ENCODE results near the gene SRGAP1. TPM values are rescaled to one million over a fixed set of nuclear protein-coding genes. Genes with fewer than 3 reads are reported as not detected.
"Not testable (repeated sequence)": the region's sequence is repeated elsewhere in the genome, so short reads cannot be mapped to it uniquely, and the experiment has no call there.

SRGAP1 gene
- total RNA-seq, 1 donor, result 25.8 TPM

- no peak overlapping the region for H3K4me3 ChIP-seq (ENCODE audit: low read depth, low read length)
- no peak for DNase-seq (ENCODE audit: low read depth)
- TF ChIP-seq, protein P1, sequence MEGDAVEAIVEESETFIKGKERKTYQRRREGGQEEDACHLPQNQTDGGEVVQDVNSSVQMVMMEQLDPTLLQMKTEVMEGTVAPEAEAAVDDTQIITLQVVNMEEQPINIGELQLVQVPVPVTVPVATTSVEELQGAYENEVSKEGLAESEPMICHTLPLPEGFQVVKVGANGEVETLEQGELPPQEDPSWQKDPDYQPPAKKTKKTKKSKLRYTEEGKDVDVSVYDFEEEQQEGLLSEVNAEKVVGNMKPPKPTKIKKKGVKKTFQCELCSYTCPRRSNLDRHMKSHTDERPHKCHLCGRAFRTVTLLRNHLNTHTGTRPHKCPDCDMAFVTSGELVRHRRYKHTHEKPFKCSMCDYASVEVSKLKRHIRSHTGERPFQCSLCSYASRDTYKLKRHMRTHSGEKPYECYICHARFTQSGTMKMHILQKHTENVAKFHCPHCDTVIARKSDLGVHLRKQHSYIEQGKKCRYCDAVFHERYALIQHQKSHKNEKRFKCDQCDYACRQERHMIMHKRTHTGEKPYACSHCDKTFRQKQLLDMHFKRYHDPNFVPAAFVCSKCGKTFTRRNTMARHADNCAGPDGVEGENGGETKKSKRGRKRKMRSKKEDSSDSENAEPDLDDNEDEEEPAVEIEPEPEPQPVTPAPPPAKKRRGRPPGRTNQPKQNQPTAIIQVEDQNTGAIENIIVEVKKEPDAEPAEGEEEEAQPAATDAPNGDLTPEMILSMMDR (IDR thresholded peaks at IDR 0.05; ENCODE audit: insufficient read depth, low read length), result no peak
Observed at GRCh38 chr12:63836936-63837335, 7.6 kb upstream of the SRGAP1 start.

DNA sequence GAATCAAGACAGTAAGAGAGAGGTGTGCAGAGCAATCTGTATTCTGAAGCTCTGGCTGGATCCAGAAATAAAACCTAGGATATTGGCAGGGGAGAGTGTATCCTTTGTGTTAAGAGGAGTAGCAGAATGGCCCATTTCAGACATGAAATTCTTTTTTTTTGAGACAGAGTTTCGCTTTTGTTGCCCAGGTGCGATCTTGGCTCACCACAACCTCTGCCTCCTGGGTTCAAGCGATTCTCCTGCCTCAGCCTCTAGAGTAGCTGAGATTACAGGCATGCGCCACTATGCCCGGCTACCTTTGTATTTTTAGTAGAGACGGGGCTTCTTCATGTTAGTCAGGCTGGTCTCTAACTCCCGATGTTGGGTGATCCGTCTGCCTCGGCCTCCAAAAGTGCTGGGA is 6.1 kb upstream of the SRGAP1 start:
- H3K4me3 ChIP-seq (ENCODE audit: low read depth, low read length), result no peak overlapping the region
- TF ChIP-seq, protein P1 (IDR thresholded peaks at IDR 0.05; ENCODE audit: insufficient read depth, low read length), result no peak
- no peak for DNase-seq (ENCODE audit: low read depth)

DNA sequence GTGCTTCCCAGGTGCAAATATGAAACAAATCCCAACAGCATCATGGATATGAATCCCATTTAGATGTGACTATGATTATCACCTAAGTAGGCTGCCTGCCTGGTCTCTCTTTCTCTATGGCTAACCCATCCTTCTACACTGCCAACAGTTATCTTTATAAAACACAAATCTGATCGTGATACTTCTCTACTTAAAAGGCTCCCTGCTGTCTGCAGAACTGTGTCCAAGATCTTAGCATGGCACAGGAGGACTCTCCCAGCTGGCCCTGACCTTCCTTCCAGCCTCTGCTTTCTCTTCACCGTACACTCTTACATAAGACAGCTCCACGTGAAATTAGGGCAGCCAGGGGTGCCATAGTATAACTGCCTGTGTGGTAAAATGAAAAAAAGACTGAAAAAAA is 3.5 kb upstream of the SRGAP1 start:
- no peak for DNase-seq (ENCODE audit: low read depth)
- TF ChIP-seq, protein P1 (IDR thresholded peaks at IDR 0.05; ENCODE audit: insufficient read depth, low read length), result no peak
- no peak overlapping the region for H3K4me3 ChIP-seq (ENCODE audit: low read depth, low read length)

GRCh38 chr12:63841571-63841970 is 2.9 kb upstream of the SRGAP1 start:
- TF ChIP-seq, protein P1 (IDR thresholded peaks at IDR 0.05; ENCODE audit: insufficient read depth, low read length), result no peak
- peak; percentile 50 for DNase-seq (ENCODE audit: low read depth)
- H3K4me3 ChIP-seq (ENCODE audit: low read depth, low read length), result no peak overlapping the region

GRCh38 chr12:63842750-63843149 is 1.8 kb upstream of the SRGAP1 start:
- H3K4me3 ChIP-seq (ENCODE audit: low read depth, low read length); DNase-seq (ENCODE audit: low read depth): not testable (repeated sequence)

DNA sequence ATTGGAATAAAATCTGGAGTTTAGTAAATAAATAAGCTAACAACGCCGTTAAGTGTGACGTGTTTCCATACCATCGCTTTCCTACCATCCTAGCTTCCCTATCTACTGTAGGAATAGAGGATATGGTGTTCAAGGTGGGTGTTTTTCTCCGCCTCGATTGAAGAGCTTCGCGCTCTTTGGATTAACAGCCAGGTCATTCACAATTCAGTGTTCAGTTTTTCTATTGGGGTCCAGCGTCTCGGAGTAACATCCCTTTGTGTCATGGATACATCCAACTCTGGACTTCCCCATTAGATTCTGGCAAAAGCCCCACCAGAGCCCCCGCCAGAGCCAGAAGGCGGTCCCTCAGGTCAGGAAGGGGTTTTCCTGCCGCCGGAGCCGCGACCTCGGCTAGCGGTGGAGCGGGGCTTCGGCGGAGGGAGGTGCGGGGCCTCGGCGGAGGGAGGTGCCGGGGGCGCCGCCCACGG is 1.2 kb upstream of the SRGAP1 start:
- DNase-seq (ENCODE audit: low read depth), result no peak
- peak overlapping the region; percentile 73 for H3K4me3 ChIP-seq (ENCODE audit: low read depth, low read length)
- TF ChIP-seq, protein P1 (IDR thresholded peaks at IDR 0.05; ENCODE audit: insufficient read depth, low read length), result no peak

- DNase-seq (ENCODE audit: low read depth), result peak; percentile 96
- peak overlapping the region; percentile 73 for H3K4me3 ChIP-seq (ENCODE audit: low read depth, low read length)
- TF ChIP-seq, protein P1 (IDR thresholded peaks at IDR 0.05; ENCODE audit: insufficient read depth, low read length), result peak; percentile 82
Observed at GRCh38 chr12:63843721-63844390, 644 bp upstream of the SRGAP1 start.
